SIG-M5 treated with dmso at 0.1 percent for 504 hours (cell line): ENCODE measurements around the gene PAX2.

Experiments
- DNase-seq: peaks from one replicate; lab custom pipeline; 2025; ENCODE audit not compliant: unreplicated experiment; lab: John Stamatoyannopoulos, UW

Gene PAX2

GRCh38 chr10:100811752-100812750, 66.7 kb downstream of the PAX2 start:
- DNase-seq, result no peak

DNA sequence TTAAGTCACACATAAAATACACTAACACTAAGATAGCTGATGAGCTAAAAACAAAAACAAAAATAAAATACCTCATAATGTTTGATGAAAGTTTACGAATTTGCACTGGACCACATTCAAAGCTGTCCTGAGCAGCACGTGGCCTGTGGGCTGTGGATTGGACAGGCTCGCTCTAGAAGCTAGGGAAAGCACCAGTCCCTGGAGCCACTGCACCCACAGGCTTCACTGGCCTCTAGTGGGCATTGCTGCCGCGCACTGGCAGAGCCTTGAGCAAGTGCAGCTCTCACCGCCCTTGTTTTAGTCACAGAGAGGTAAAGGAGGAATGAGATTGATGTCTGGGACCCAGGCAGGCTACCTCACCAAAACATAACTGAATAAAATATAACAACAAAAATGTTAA, 67.6 kb downstream of the PAX2 start:
- DNase-seq, result no peak

GRCh38 chr10:100814751-100815474, 69.5 kb downstream of the PAX2 start:
- DNase-seq, result no peak

DNA sequence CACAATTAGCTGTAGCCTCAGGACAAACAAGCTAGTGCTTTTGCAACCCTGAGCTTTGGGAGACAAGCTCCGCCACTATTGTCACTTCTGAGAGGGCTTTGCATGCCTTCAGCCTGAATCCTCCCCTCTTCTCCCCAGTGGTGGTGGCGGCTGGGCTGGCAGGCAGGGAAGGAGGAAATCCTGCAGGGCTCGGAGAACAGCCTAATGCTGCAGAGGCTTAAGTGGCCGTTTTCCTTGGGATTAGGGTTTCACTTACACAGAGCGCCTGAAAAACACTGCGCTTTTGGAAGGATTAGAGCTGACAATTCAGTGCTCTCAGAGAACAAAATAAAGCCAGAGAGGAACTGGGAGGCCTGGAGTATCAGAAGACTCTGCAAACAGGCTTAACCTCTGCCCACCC, 71.3 kb downstream of the PAX2 start:
- DNase-seq, result no peak

DNA sequence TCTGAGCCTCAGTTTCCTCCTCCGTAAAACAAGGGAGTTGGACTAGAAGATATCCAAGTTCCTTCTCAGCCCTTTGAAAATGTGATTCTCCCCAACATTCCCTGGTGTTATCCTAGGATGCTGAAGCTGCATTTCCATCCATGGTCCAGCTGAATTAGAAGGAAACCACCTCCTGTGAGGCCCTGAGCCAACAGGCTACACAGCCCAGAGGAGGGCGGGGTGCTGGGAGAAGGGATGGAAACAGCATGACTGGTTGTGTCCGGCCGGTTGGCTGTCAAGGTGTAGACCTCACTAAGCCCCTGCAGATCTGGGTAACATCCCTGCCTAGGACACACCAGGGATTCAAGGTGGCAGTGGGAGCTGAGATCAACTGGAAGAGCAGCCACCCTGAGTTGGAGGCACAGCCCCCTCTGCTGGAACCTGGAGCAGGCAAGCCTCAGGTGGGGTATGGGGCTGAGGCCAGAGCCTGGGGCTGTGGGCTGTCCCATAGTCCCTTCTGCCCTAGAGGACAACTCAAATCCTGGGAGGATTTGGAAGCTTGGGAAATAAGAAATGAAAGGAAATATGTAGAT, 72.0 kb downstream of the PAX2 start:
- DNase-seq, result no peak

GRCh38 chr10:100819424-100819823, 74.0 kb downstream of the PAX2 start:
- DNase-seq, result no peak

DNA sequence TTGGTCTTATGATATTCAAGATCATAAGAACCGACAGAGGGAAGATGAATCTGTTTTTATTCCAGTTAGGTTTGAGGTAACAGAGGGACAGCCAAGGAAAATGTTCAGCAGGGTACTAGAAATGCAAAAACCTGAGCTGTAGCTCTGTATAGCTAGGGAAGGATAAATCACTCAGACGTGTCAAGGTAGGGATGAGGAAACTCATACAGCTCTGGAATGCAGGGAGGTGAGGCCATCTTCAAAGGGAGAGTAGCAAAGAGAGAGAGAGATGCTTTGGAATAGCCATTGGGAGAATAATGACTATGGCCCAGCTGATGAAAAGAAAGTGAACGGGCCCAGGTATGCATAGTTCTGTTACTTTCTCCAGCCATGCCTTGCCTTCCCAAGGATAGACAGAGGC, 77.8 kb downstream of the PAX2 start:
- no peak for DNase-seq

GRCh38 chr10:100824886-100825285, 79.5 kb downstream of the PAX2 start:
- no peak for DNase-seq

GRCh38 chr10:100825325-100825875, 80.0 kb downstream of the PAX2 start:
- no peak for DNase-seq

DNA sequence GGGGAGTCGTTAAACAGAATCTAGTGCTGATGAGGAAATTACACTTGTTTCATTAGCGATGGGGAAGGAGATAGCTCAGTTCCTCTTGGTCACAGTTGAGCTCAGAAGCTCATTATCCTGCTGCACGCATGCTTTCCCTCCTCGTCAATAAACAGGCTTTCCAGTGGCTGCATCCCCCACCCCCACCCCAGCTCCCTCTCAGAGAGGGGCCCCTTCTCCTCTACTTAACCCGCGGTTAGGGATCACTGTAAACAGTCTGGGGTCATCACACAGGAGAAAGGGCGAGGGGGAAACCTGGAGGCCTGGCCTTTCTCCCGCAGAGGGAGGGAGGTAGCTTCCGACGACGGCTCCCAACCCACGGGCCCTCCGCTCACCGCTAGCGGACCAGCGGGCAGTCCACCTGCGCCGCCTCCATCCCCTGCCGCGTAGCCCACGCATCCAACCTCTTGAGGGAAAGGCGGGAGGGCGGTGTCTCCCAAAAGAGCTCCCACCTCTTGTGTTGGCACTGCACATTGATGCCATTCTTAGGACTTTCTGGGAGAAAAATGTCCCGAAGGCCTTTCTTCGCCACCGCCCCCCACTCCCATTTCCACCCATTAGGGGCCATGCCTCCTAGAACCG, 80.8 kb downstream of the PAX2 start:
- peak; percentile 43 for DNase-seq

GRCh38 chr10:100826661-100826982, 81.2 kb downstream of the PAX2 start:
- no peak for DNase-seq

DNA sequence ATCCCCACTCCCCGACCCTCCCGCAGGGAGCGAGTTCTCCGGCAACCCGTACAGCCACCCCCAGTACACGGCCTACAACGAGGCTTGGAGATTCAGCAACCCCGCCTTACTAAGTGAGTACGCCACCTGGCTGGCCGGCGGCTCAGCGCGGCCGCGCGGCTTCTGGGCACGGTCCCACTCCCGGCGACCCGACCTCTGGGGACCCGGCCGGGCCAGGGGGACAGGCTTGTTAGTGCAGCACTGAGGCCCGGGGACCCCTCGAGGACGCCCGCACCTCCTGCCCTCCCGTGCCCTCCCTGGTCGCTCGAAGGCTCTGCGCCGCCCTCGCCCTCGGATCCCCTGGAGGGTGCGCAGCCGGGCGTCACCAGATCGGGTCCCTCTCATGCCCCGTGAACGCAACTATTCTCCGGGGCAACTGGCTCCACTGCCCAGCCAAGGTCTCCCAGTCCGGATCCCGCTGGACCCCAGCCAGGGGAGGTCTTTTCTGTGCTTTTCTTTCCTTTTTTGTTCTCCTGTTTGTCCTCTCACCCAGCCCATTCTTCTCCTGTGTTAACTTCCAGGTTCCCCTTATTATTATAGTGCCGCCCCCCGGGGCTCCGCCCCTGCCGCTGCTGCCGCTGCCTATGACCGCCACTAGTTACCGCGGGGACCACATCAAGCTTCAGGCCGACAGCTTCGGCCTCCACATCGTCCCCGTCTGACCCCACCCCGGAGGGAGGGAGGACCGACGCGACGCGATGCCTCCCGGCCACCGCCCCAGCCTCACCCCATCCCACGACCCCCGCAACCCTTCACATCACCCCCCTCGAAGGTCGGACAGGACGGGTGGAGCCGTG, 81.8 kb downstream of the PAX2 start:
- peak; percentile 29 for DNase-seq

DNA sequence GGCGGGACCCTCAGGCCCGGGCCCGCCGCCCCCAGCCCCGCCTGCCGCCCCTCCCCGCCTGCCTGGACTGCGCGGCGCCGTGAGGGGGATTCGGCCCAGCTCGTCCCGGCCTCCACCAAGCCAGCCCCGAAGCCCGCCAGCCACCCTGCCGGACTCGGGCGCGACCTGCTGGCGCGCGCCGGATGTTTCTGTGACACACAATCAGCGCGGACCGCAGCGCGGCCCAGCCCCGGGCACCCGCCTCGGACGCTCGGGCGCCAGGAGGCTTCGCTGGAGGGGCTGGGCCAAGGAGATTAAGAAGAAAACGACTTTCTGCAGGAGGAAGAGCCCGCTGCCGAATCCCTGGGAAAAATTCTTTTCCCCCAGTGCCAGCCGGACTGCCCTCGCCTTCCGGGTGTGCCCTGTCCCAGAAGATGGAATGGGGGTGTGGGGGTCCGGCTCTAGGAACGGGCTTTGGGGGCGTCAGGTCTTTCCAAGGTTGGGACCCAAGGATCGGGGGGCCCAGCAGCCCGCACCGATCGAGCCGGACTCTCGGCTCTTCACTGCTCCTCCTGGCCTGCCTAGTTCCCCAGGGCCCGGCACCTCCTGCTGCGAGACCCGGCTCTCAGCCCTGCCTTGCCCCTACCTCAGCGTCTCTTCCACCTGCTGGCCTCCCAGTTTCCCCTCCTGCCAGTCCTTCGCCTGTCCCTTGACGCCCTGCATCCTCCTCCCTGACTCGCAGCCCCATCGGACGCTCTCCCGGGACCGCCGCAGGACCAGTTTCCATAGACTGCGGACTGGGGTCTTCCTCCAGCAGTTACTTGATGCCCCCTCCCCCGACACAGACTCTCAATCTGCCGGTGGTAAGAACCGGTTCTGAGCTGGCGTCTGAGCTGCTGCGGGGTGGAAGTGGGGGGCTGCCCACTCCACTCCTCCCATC, 82.7 kb downstream of the PAX2 start:
- DNase-seq, result no peak

- no peak for DNase-seq
These were observed 83.3 kb downstream of the PAX2 start for GRCh38 chr10:100828738-100829096.

DNA sequence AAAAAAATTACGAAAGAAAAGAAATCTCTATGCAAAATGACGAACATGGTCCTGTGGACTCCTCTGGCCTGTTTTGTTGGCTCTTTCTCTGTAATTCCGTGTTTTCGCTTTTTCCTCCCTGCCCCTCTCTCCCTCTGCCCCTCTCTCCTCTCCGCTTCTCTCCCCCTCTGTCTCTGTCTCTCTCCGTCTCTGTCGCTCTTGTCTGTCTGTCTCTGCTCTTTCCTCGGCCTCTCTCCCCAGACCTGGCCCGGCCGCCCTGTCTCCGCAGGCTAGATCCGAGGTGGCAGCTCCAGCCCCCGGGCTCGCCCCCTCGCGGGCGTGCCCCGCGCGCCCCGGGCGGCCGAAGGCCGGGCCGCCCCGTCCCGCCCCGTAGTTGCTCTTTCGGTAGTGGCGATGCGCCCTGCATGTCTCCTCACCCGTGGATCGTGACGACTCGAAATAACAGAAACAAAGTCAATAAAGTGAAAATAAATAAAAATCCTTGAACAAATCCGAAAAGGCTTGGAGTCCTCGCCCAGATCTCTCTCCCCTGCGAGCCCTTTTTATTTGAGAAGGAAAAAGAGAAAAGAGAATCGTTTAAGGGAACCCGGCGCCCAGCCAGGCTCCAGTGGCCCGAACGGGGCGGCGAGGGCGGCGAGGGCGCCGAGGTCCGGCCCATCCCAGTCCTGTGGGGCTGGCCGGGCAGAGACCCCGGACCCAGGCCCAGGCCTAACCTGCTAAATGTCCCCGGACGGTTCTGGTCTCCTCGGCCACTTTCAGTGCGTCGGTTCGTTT, 83.9 kb downstream of the PAX2 start:
- DNase-seq, result no peak

- no peak for DNase-seq
These were observed 84.7 kb downstream of the PAX2 start for GRCh38 chr10:100829933-100830727.

DNA sequence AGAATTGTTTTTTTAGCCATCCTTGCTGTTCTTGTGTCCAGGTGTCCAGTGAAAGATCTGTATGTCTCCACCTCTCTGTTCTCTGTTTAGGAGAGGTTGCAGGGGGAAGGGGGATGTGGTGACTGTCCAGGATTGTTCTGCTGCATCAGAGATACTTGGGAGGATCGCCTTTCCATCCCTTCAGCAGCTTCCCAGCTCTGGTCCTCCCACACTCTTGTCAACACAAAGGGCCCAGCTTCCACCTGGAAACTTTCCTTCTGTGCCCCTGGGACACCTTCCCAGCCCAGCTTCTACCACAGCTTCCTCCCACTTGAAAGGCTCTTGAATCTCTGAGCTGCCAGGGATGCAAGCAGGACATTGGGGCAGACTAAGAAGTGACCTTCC, 85.3 kb downstream of the PAX2 start:
- no peak for DNase-seq

- DNase-seq, result no peak
These were observed 86.4 kb downstream of the PAX2 start for GRCh38 chr10:100831742-100832141.
